ENCODE data around the gene PLEKHG2.

PLEKHG2 gene

GRCh38 chr19:39407660-39408391 lies 4.6 kb upstream of the PLEKHG2 start:
- no peak for DNase-seq

GRCh38 chr19:39408392-39409207 lies 3.9 kb upstream of the PLEKHG2 start:
- no peak for DNase-seq

GRCh38 chr19:39409208-39410016 lies 3.1 kb upstream of the PLEKHG2 start:
- peak; percentile 74 for DNase-seq

GRCh38 chr19:39410017-39410830 lies 2.2 kb upstream of the PLEKHG2 start:
- DNase-seq = peak; percentile 60

- DNase-seq = no peak
These were observed 1.7 kb upstream of the PLEKHG2 start for GRCh38 chr19:39410831-39411080.

- DNase-seq = no peak
These were observed 1.2 kb upstream of the PLEKHG2 start for GRCh38 chr19:39411081-39411831.

GRCh38 chr19:39411832-39412099 lies 703 bp upstream of the PLEKHG2 start:
- DNase-seq = peak; percentile 87

- no peak for DNase-seq
These were observed 400 bp downstream of the PLEKHG2 start for GRCh38 chr19:39412867-39413271.

- no peak for DNase-seq
These were observed 922 bp downstream of the PLEKHG2 start for GRCh38 chr19:39413272-39413910.

GRCh38 chr19:39413911-39414608 lies 1.6 kb downstream of the PLEKHG2 start:
- no peak for DNase-seq

- no peak for DNase-seq
These were observed 2.9 kb downstream of the PLEKHG2 start for GRCh38 chr19:39415111-39416046.

GRCh38 chr19:39416152-39417120 lies 4.0 kb downstream of the PLEKHG2 start:
- no peak for DNase-seq

- DNase-seq = no peak
These were observed 5.2 kb downstream of the PLEKHG2 start for GRCh38 chr19:39417463-39418181.

GRCh38 chr19:39419003-39419402 lies 6.5 kb downstream of the PLEKHG2 start:
- DNase-seq = no peak

GRCh38 chr19:39420769-39421168 lies 8.3 kb downstream of the PLEKHG2 start:
- DNase-seq = no peak

GRCh38 chr19:39422020-39422419 lies 9.6 kb downstream of the PLEKHG2 start:
- DNase-seq = no peak

GRCh38 chr19:39423258-39424086 lies 11.0 kb downstream of the PLEKHG2 start:
- no peak for DNase-seq
